Measurements from ENCODE around the gene NMRAL1.
A peak's percentile ranks its signal among the peaks of the same experiment; 100 is the strongest.

Gene NMRAL1

GRCh38 chr16:4475880-4476788 is 1.7 kb upstream of the NMRAL1 start, which contains the start of gene HMOX2 (continued):
- no peak for TF ChIP-seq ZBTB10 (tag by site-specific recombination; IDR thresholded peaks at IDR 0.05)
- TF ChIP-seq ZNF184 (tag by site-specific recombination; IDR thresholded peaks at IDR 0.05): no peak
- no peak for TF ChIP-seq ZNF510 (tag by site-specific recombination; IDR thresholded peaks at IDR 0.05; ENCODE audit: insufficient replicate concordance)
- peak; percentile 96 for TF ChIP-seq SP3 (tag by site-specific recombination; IDR thresholded peaks at IDR 0.05)
- peak; percentile 72; the same call in 1 of the 2 replicates for TF ChIP-seq ZFP37 (tag by site-specific recombination; IDR thresholded peaks at IDR 0.05)
- TF ChIP-seq ZBTB8A (tag by site-specific recombination; IDR thresholded peaks at IDR 0.05): peak; percentile 99
- TF ChIP-seq ZNF830 (tag by site-specific recombination; IDR thresholded peaks at IDR 0.05; ENCODE audit: low read depth): no peak
- peak; percentile 52; the same call in 1 of the 2 replicates for TF ChIP-seq ZNF10 (tag by site-specific recombination; IDR thresholded peaks at IDR 0.05)
- TF ChIP-seq ZNF223 (tag by site-specific recombination; IDR thresholded peaks at IDR 0.05): no peak
- no peak for TF ChIP-seq ZNF362 (tag by site-specific recombination; IDR thresholded peaks at IDR 0.05)
- TF ChIP-seq SETDB1 (IDR thresholded peaks at IDR 0.05; ENCODE audit: insufficient read length, low read length): peak; percentile 14
- no peak for TF ChIP-seq TSHZ1 (tag by site-specific recombination; IDR thresholded peaks at IDR 0.05; ENCODE audit: borderline replicate concordance)
- peak; percentile 41; the same call in 1 of the 2 replicates for TF ChIP-seq GLIS1 (tag by site-specific recombination; IDR thresholded peaks at IDR 0.05)
- TF ChIP-seq ZNF549 (tag by site-specific recombination; IDR thresholded peaks at IDR 0.05): no peak
- TF ChIP-seq ZNF513 (tag by site-specific recombination; IDR thresholded peaks at IDR 0.05): no peak
- TF ChIP-seq ZBTB49 (tag by site-specific recombination; IDR thresholded peaks at IDR 0.05; ENCODE audit: low read depth): no peak
- TF ChIP-seq ZNF112 (tag by site-specific recombination; IDR thresholded peaks at IDR 0.05): no peak
- TF ChIP-seq ZNF148 (tag by site-specific recombination; IDR thresholded peaks at IDR 0.05; ENCODE audit: borderline replicate concordance): no peak
- no peak; the same call in 1 of the 2 replicates for TF ChIP-seq ZNF501 (tag by site-specific recombination; IDR thresholded peaks at IDR 0.05)
- TF ChIP-seq SP2 (tag by site-specific recombination; IDR thresholded peaks at IDR 0.05): peak; percentile 91
- peak; percentile 69 for TF ChIP-seq ZIC2 (tag by site-specific recombination; IDR thresholded peaks at IDR 0.05)
- no peak for TF ChIP-seq REPIN1 (tag by site-specific recombination; IDR thresholded peaks at IDR 0.05; ENCODE audit: low read depth)
- 0 out of 2 replicates have a peak, but pooled peaks have one; percentile 15 for TF ChIP-seq ZNF146 (tag by site-specific recombination; IDR thresholded peaks at IDR 0.05)
- TF ChIP-seq ZNF791 (tag by site-specific recombination; IDR thresholded peaks at IDR 0.05): no peak
- TF ChIP-seq IKZF3 (tag by site-specific recombination; IDR thresholded peaks at IDR 0.05): no peak

Data from HEK293 (cell line).